DOHH2 (cell line): ENCODE measurements around the gene DOCK8.

Source experiments
- H3F3A ChIP-seq: fragments of 200-600 bp; sonication (generic), shearing (Covaris generic); 2 replicates; pipeline ENCODE4 v1.6.0; 2016; ENCODE audit warnings: antibody characterized with exemption, mild to moderate bottlenecking; ENCODE audit not compliant: control insufficient read depth, insufficient read depth
- H3K27ac ChIP-seq: fragments of 200-600 bp; sonication (generic); 2 replicates; pipeline ENCODE4 v1.5.1; 2014; ENCODE audit warnings: low read depth, mild to moderate bottlenecking, low read length, moderate library complexity
- H3K27me3 ChIP-seq: fragments of 200-600 bp; sonication (generic); 2 replicates; pipeline ENCODE4 v1.6.1; 2014; ENCODE audit warnings: mild to moderate bottlenecking, low read length, mixed read lengths; ENCODE audit not compliant: control insufficient read depth
- H3K36me3 ChIP-seq: fragments of 200-600 bp; sonication (generic); 2 replicates; pipeline ENCODE4 v1.6.1; 2014; ENCODE audit warnings: mild to moderate bottlenecking, low read length, moderate library complexity, mixed read lengths; ENCODE audit not compliant: control insufficient read depth
- H3K4me1 ChIP-seq: fragments of 200-600 bp; sonication (generic); 2 replicates; pipeline ENCODE4 v1.6.1; 2014; ENCODE audit warnings: mild to moderate bottlenecking, low read length, mixed read lengths; ENCODE audit not compliant: control insufficient read depth
- H3K4me2 ChIP-seq: fragments of 200-600 bp; sonication (generic); 2 replicates; pipeline ENCODE4 v1.6.0; 2014; ENCODE audit warnings: mild to moderate bottlenecking, low read length, moderate library complexity
- H3K4me3 ChIP-seq: fragments of 200-600 bp; sonication (generic); 2 replicates; pipeline ENCODE4 v1.5.1; 2014; ENCODE audit warnings: mild to moderate bottlenecking, low read length, mixed read lengths
- H3K79me2 ChIP-seq: fragments of 200-600 bp; sonication (generic); 2 replicates; pipeline ENCODE4 v1.6.1; 2014; ENCODE audit warnings: mild to moderate bottlenecking, low read length, mixed read lengths; ENCODE audit not compliant: control insufficient read depth
- H3K9me2 ChIP-seq: fragments of 200-600 bp; sonication (generic); replicated peaks from 2 replicates; pipeline ENCODE4 v1.6.1; 2014; ENCODE audit warnings: mild to moderate bottlenecking, low read length, mixed read lengths; ENCODE audit not compliant: control insufficient read depth
- H3K9me3 ChIP-seq: fragments of 200-600 bp; sonication (generic); 2 replicates; pipeline ENCODE4 v1.6.1; 2014; ENCODE audit warnings: antibody characterized with exemption, low read length, mixed read lengths; ENCODE audit not compliant: control insufficient read depth, insufficient read depth
- H4K20me1 ChIP-seq: fragments of 200-600 bp; sonication (generic); 2 replicates; pipeline ENCODE4 v1.6.0; 2014; ENCODE audit warnings: low read depth, mild to moderate bottlenecking, antibody characterized with exemption, low read length, moderate library complexity; ENCODE audit not compliant: control insufficient read depth, insufficient read depth
- CTCF ChIP-seq: fragments of 200-600 bp; sonication (generic); IDR thresholded peaks from one replicate; pipeline ENCODE4 v1.5.1; 2014; ENCODE audit warnings: antibody characterized with exemption, mild to moderate bottlenecking, low read depth, low read length; ENCODE audit not compliant: poor library complexity, severe bottlenecking
- EZH2phosphoT487 ChIP-seq: fragments of 200-600 bp; sonication (generic); IDR thresholded peaks from 2 replicates; pipeline ENCODE4 v1.6.1; 2017; ENCODE audit warnings: borderline replicate concordance, mild to moderate bottlenecking, antibody characterized with exemption, low read length, moderate library complexity, mixed read lengths

The DOCK8 gene

GRCh38 chr9:362561-363273 lies 148.1 kb downstream of the DOCK8 start:
- Histone ChIP-seq H3K4me3 (no peak overlapping the region), H3F3A (no peaks in the 10 kb centered on the region), H3K27me3 (no peaks in the 10 kb centered on the region), H3K9me2 (no peaks in the 10 kb centered on the region), H3K4me2 (no peak overlapping the region), H3K4me1 (no peaks in the 10 kb centered on the region), H3K27ac (no peak overlapping the region), H3K36me3 (peaks cover 13% of the 10 kb centered on the region), H3K79me2 (no peaks in the 10 kb centered on the region), H4K20me1 (no peaks in the 10 kb centered on the region), H3K9me3 (no peaks in the 10 kb centered on the region)
- no peak for TF ChIP-seq EZH2phosphoT487
- no peak for TF ChIP-seq CTCF

DNA sequence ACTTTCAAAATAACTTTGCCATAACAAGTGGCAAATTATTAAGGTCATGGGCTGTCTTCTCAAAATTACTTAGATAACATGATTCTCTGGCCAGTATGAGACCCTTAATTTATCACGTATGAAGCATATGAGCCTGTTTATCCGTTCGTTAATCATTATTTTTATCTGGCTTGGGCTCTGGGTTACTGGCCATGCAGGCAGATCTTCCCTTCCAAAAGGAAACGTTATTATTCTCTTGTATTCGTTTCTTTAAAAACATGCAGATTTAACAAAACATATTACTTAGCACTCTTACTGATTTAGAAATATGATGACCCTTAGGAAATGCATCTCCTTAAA lies 148.6 kb downstream of the DOCK8 start:
- Histone ChIP-seq H3K9me2 (no peaks in the 10 kb centered on the region), H3K4me3 (no peak overlapping the region), H3K79me2 (no peaks in the 10 kb centered on the region), H3K4me2 (no peak overlapping the region), H3K9me3 (no peaks in the 10 kb centered on the region), H3F3A (no peaks in the 10 kb centered on the region), H4K20me1 (no peaks in the 10 kb centered on the region), H3K4me1 (no peaks in the 10 kb centered on the region), H3K27ac (no peak overlapping the region), H3K27me3 (no peaks in the 10 kb centered on the region), H3K36me3 (peaks cover 18% of the 10 kb centered on the region)
- TF ChIP-seq CTCF = no peak

GRCh38 chr9:365436-365835 lies 150.8 kb downstream of the DOCK8 start:
- TF ChIP-seq CTCF (no peak), EZH2phosphoT487 (no peak)
- H3K4me2 ChIP-seq = no peak overlapping the region
- H3F3A ChIP-seq = no peaks in the 10 kb centered on the region
- no peak overlapping the region for H3K4me3 ChIP-seq
- H3K27ac ChIP-seq = no peak overlapping the region
- no peaks in the 10 kb centered on the region for H3K4me1 ChIP-seq
- no peaks in the 10 kb centered on the region for H4K20me1 ChIP-seq
- H3K9me3 ChIP-seq = no peaks in the 10 kb centered on the region
- H3K9me2 ChIP-seq = no peaks in the 10 kb centered on the region
- H3K79me2 ChIP-seq = no peaks in the 10 kb centered on the region
- H3K36me3 ChIP-seq = peaks cover 32% of the 10 kb centered on the region
- H3K27me3 ChIP-seq = no peaks in the 10 kb centered on the region
